ENCODE data around the gene AR.
"Not testable (repeated sequence)": the region's sequence is repeated elsewhere in the genome, so short reads cannot be mapped to it uniquely, and the experiment has no call there.

AR gene

DNA sequence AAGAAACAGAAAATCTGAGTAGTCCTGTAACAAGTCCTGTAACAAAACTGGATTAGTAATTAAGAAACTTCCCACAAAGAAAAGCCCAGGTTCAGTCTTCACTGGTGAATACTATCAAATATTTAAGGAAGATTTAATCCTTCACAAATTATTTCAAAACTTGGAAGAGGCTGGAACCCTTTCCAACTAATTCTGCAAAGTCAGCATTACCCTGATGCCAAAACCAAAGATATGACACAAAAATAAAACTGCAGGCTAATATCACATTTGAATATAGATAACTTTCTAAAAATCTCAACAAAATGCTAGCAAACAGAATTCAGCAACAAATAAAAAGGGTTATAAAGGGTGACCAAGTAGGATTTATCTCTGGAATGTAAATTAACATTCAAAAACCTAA is 80.5 kb downstream of the AR start:
- DNase-seq (ENCODE audit: low read depth in 2 of 3, low spot score in 2 of 3), result no peak

DNA sequence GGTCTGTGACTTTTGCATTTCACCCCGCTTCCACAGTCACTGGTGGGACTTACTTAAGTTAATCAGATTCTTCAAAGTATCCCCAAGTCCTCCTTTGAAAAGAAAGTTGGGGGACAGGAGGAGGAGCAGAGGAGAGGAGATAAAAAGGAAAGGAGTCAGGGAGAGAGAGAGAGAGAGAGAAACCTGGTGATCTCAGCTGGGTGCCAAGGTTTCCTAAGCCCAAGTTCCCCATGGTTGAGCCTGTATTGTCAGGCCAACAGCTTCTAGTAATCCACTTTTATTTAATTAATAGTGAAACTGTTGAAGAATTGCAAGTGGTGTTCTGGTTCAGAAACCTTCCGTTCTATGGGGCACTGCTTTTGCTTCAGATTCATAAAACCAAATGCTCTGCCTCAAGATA is 91.6 kb downstream of the AR start:
- no peak for DNase-seq (ENCODE audit: low read depth in 2 of 3, low spot score in 2 of 3)

DNA sequence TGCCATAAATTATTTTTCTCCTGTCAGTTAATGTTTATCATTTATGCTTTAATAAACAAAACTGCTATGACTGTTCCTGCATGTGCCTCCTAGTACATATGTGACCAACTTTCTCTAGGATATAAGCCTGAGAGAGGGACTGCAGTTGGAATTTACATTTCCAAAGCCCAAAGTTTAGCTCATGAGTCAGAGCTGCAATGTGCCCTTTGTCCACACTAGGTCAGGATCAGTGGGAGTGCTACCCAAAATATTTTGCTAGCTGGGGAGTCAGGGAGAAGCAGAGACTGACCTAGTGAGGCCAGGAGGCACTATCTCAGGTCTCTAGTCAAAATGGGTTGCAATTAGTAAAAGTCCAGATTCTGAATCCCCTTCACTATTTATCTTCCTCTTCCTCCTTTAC is 92.7 kb downstream of the AR start:
- DNase-seq (ENCODE audit: low read depth in 2 of 3, low spot score in 2 of 3), result no peak

DNA sequence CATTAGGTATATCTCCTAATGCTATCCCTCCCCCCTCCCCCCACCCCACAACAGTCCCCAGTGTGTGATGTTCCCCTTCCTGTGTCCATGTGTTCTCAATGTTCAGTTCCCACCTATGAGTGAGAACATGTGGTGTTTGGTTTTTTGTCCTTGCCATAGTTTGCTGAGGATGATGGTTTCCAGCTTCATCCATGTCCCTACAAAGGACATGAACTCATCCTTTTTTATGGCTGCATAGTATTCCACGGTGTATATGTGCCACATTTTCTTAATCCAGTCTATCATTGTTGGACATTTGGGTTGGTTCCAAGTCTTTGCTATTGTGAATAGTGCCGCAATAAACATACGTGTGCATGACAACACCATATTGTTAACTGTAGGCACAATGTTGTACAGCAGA is 93.5 kb downstream of the AR start:
- not testable (repeated sequence) for DNase-seq (ENCODE audit: low read depth in 2 of 3, low spot score in 2 of 3)

DNA sequence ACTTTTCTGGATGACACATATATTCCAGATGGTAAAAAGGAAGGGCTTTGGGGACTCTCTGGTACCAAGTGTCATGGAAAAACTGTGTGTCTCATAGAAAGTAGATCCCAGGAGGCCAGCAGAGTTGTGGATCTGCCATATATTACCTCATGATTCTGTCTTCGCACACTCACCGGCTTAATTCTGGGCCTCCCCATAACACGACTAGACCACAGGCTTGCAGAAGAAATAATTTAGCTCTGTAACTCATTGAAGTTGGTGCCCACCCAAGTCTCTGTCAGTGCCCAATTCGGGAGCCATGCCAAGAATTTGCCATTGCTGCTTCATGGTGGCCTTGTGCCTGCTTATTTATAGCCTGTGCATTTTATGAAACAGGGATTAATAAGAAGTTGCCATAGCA is 104.5 kb downstream of the AR start:
- no peak for DNase-seq (ENCODE audit: low read depth in 2 of 3, low spot score in 2 of 3)

DNA sequence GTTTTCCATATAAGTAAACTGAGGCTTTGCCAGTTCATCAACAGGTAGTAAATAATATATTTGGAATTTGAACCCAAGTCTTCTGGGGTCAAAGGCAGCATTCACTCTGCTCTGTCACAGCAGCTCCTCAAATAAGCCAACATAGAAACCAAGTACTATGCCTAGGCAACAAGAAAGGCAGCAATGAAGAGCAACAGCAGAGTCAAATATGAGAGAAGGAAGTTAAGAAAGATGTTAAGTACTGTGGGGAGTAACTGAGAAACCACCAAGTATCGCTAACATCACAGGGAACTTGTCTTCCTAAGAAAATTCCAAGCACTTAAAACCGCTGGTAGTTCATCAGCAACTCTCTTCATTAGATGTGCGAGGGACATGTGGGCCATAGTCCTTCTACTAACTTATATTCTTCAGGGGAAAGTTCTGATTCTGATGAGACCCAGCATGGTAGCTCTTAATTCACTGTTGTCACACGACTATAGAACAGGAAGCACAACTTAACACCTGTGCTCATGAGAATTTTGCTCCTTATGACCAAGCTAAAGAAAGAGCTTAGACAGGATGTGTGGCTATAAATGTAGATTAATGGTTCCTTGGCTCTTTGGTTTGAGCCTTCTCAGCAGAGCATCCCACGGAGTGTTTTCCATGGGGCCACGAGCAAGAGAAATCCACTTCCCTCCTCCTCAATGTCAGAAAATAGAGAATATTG is 107.8 kb downstream of the AR start:
- DNase-seq (ENCODE audit: low read depth in 2 of 3, low spot score in 2 of 3), result no peak

DNA sequence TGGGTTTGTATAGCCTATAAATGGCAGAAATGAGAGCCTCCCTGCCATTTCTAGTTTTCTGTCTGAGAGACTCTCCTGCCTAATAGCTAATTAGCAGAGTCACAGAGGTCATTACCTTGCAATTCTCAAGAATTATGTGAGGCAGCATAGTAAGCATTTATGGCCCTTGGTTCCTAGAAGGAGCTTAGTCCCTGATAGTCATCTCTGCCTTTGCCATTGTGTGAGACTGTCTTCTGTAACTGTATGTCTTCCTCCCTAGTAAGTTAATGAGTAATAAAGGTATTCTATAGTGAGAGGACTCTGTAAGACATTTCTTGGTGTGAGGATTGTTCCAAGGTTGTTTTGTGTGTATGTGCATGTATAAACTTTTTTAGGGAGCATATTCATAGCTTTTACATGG is 108.7 kb downstream of the AR start:
- no peak for DNase-seq (ENCODE audit: low read depth in 2 of 3, low spot score in 2 of 3)

DNA sequence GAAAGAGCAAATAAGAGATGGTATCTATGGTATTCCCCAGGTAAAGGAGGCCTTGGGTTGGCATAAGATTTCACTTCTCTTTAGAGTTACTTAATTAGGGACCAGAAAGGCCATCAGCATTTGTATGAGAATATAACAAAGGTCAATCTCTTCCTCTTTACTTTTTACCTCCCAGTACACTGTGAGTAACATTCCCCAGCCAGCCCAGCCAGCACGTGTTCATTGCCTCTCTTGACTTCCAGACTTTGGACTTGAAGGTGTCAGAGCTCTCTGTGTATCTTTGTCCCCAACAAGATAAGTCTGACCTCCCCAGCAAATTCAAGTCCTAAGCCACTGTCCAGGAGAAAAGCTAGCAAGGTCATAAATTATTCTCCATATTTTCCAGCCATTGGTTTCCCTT is 110.5 kb downstream of the AR start:
- no peak for DNase-seq (ENCODE audit: low read depth in 2 of 3, low spot score in 2 of 3)

DNA sequence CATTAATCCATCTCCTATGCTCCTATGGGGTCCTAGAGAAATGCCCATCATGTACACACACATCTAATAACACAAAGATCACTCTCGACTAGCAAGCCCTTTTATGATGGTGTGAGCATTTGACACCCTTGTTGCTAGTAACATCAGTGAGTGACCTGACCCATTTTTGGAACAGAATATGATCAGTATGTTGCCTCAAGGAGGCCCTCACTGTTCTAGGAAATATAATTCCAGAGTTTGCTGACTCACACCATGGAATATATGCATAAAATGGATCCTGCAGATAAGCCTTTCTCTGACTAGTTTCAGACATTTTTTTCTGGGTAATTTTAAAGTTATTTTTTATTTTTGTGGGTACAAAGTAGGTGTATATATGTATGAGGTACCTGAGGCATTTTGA is 121.8 kb downstream of the AR start:
- no peak for DNase-seq (ENCODE audit: low read depth in 2 of 3, low spot score in 2 of 3)

DNA sequence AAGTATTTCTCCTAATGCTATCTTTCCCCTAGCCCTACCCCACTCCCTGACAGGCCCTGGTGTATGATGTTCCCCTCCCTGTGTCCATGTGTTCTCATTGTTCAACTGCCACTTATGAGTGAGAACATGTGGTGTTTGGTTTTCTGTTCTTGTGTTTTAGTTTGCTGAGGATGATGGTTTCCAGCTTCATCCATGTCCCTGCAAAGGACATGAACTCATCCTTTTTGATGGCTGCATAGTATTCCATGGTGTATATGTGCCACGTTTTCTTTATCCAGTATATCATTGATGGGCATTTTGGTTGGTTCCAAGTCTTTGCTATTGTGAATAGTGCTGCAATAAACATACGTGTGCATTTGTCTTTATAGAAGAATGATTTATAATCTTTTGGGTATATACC is 126.9 kb downstream of the AR start:
- DNase-seq (ENCODE audit: low read depth in 2 of 3, low spot score in 2 of 3), result not testable (repeated sequence)

DNA sequence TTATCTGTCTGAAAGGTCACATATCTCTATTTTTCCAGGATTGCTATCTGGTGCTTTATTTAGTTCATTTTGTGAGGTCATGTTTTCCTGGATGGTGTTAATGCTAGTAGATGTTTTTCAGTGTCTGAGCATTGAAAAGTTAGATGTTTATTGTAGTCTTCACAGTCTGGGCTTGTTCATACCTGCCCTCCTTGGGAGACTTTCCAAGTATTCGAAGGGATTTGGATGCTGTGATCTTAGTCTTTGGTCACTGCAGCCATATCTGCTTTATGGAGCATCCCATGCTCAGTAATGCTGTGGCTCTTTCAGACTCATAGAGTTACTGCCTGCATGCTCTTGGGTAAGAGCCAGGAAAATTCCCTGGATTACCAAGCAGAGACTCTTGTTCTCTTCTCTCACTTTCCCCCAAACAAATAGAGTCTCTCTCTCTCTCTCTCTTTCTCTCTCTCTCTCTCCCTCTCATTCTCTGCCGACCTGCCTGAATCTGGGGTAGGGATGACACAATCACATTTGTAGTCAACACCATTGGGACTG is 130.0 kb downstream of the AR start:
- DNase-seq (ENCODE audit: low read depth in 2 of 3, low spot score in 2 of 3), result no peak

DNA sequence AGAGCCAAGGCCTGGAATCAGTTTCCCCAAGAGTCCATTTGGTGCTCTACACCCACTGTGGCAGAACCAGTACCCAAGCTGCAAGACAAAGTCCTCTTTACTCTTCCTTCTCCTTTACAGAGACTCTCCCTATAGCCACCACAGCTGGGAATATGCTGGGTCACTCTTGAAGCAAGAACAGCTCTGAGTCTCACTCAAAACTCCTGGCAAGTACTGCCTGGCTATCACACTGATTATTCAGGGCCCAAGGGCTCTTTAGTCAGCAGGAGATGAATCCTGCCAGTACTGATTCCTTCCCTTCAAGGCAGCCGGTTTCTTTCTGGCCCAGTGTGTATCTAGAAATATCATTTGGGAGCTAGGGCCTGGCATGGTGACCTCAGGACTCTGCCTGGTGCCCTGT is 130.9 kb downstream of the AR start:
- no peak for DNase-seq (ENCODE audit: low read depth in 2 of 3, low spot score in 2 of 3)

DNA sequence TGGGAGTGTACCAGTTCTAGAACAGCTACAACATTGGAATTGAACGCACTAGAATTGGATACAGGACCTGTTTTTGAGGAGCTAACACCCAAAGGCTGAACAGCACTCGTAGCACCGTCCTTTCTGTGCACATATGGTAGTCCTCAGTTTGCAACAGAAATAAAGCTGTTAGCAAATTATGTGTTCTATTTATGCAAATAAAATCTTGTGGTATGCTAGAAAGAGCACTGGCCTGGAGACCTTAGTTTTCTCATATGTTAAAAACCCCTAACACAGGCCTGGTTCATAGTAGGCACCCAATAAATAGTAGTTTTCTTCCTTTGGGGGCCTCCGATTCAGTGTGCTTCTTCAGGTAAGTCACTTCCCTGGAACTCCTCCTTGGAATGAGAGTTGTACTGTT is 140.3 kb downstream of the AR start:
- DNase-seq (ENCODE audit: low read depth in 2 of 3, low spot score in 2 of 3), result no peak

DNA sequence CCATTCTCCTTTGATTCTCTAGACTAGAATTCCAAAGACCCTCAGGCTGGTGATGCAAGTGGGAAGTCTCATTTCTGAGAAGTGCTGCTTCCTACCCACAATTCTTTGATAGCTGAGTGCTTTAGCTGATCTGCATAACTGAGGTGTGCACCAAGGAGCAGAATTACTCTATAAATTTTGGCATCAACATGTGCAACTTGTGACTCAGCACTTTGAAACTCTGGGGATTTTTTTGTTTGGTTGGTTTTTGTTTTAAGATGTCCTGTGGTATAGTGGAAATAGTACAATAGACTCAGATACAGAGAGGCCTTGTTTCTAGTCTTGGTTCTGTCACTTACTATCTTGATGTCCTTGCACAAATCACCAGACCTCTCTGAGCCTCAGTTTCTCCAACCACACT is 148.4 kb downstream of the AR start:
- DNase-seq (ENCODE audit: low read depth in 2 of 3, low spot score in 2 of 3), result no peak

DNA sequence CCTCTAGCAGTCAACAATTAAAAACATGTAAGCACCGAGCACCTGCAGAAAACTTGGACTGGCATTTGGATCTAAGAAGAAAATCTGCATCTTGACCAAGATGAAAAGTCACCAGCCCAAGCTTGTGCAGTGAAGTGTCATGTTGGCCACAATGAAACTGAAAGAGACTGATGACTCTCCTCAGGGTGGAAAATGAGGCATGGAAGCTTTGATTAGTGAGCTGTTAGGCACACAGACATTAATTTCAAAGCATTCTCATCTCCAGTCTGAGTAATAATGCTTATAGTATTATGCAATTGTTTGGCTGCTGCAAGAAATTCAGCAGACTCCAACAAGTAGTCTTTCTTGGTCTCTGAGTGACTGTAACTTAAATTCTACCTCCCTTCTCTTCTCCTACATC is 150.1 kb downstream of the AR start:
- DNase-seq (ENCODE audit: low read depth in 2 of 3, low spot score in 2 of 3), result no peak

DNA sequence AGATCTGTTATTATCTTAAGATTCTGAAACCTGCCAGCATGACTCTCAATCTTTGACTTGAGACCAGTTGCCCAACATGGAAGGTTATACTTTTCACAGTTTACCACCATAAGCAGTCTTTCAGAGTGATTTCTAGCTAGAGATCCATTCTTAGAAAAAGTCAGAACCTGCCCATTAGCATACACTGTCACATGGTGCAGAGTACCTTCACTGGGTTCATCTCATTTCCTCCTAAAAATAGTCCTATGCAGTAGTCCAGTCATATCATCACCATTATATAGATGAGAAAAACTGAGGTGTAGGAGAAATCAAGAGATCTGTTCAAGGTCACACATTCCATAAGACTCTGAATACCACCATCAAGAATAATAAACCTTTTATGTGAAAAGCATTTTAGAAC is 153.6 kb downstream of the AR start:
- no peak for DNase-seq (ENCODE audit: low read depth in 2 of 3, low spot score in 2 of 3)

DNA sequence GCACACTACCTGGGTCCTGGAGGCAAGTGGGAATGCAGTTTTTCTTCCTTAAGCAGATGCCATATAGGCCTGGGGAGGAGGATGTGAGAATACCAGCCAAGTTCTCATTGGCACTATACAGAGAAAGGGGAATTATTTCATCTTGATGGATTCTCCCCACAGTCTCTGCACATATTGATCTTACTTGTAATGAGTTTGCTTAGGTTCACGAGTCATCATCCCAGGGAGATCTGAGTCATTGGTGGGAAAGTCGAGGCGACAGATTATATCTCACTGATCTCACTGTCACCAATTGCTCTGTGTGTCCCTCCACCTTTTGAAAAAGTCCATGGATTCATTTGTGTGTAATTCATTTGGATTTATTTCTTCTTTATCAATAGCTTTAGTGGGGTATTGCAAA is 156.8 kb downstream of the AR start:
- no peak for DNase-seq (ENCODE audit: low read depth in 2 of 3, low spot score in 2 of 3)

DNA sequence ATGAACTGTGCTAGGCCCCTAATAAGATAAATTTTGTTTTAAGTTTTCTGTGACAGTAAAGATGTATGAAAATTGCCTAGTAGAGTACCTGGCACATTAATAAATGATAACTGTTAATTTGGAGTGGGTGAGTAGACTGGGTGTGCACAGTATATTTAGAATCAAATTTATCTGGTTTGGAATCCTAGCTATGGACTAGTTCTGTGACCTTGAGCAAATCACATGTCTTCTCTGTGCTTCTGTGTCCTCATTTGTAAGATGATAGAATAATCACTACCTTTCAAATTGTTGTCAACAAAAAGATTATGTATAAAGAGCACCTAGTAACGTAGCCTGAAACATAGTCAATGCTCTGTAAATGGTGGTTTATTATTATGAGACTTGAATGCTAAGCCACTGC is 170.2 kb downstream of the AR start:
- no peak for DNase-seq (ENCODE audit: low read depth in 2 of 3, low spot score in 2 of 3)

DNA sequence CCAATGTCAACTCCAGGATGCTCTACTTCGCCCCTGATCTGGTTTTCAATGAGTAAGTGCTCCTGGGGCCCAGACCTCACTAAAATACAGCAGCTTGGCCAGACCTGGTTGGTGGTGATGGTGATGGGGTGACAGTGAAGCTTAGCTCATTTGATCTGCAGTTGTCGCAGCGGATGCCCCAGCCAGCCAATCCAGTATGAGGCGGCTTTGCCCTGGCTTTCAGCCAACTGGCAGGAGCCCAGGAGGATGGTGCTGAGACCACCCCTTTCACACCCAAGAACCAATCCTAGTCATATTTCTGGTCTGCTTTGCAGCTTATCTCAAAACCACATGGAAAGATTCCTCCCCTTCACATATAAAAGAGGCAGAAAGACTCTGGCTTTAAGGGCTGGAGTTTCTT is 173.8 kb downstream of the AR start:
- DNase-seq (ENCODE audit: low read depth in 2 of 3, low spot score in 2 of 3), result no peak

DNA sequence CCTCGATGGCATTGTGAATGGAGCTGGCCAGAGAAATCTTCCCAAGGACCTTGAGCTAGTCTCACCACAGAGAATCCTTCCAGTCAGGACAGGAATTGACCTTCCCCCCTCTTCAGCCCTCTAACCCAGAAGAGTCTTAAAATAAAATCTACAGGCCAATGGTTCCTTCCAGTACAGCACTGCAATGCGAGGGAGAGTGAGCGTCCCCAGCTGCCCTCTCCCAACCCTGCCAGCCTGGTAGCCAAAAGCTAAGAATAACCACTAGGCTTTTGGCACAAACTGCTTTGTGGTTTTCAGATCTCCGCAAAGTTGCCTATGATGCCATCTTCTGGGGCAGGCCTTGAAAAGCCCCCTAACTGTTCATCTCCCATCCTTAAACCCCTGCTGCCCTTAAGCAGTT is 175.1 kb downstream of the AR start:
- DNase-seq (ENCODE audit: low read depth in 2 of 3, low spot score in 2 of 3), result no peak

DNA sequence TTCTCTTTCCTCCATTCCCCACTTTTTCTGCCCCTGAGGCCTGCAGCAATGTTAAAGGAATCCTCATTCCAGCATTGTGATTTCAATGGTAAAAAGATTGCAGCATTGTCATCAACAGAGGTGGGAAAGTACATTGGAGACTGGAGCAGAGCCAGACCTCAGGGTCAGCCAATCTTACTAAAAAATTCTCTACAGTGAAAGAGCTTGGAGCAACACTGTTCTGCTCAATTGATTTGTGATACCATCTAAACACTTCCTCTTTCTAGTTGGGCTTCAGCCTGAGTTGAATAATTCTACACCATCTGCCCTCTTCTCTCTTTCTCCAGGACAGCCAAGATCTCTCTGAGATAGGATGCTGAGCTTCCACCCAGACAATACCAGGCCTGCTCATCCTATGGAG is 176.5 kb downstream of the AR start:
- DNase-seq (ENCODE audit: low read depth in 2 of 3, low spot score in 2 of 3), result no peak

DNA sequence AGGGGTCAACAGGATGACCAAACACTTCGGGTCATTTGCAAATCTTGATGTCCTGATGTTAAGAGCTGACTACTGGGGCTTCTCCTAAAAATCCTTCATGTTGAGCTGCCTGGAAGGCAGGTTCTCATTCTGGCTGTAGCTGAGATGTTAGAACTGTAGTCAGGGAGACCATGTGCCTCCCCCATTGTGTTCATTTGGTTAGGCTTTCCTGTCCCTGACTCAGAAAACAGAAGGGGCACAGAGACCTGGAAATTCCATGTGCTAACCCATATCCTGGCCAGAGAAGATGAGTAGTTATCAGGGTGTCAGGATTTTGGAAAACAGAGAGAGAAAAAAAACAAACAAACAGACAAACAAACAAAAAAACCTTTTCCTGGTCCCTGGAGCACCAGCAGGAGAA is 177.5 kb downstream of the AR start:
- DNase-seq (ENCODE audit: low read depth in 2 of 3, low spot score in 2 of 3), result no peak

DNA sequence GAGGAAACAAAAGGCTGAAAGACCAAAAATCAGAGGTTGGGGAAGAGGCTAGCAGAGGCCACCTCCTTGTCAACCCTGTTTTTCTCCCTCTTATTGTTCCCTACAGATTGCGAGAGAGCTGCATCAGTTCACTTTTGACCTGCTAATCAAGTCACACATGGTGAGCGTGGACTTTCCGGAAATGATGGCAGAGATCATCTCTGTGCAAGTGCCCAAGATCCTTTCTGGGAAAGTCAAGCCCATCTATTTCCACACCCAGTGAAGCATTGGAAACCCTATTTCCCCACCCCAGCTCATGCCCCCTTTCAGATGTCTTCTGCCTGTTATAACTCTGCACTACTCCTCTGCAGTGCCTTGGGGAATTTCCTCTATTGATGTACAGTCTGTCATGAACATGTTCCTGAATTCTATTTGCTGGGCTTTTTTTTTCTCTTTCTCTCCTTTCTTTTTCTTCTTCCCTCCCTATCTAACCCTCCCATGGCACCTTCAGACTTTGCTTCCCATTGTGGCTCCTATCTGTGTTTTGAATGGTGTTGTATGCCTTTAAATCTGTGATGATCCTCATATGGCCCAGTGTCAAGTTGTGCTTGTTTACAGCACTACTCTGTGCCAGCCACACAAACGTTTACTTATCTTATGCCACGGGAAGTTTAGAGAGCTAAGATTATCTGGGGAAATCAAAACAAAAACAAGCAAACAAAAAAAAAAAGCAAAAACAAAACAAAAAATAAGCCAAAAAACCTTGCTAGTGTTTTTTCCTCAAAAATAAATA is 179.9 kb downstream of the AR start:
- DNase-seq (ENCODE audit: low read depth in 2 of 3, low spot score in 2 of 3), result no peak
